Breast epithelium (tissue), 4 donors: ENCODE data around the gene MPRIP. TPM values are rescaled to one million over a fixed set of nuclear protein-coding genes. Genes with fewer than 3 reads are reported as not detected.

Source experiments
- DNase-seq, 2 donors: peaks; one replicate each; pipeline ENCODE4 v3.0.0-alpha.2; 2019; ENCODE audit warnings: low spot score in 2 of 2
- H3K27ac ChIP-seq, 2 donors: fragments of 200-600 bp; sonication (generic) in 1 of 2; one replicate each; pipeline ENCODE4 v1.5.1; 2016 to 2019; ENCODE audit warnings: mild to moderate bottlenecking in 1 of 2
- H3K27me3 ChIP-seq, 2 donors: fragments of 200-600 bp; sonication (generic) in 1 of 2; one replicate each; pipeline versions ENCODE4 v1.5.1 to v1.6.0; 2017 to 2019; ENCODE audit warnings: control low read depth in 1 of 2, mild to moderate bottlenecking in 1 of 2
- H3K36me3 ChIP-seq: fragments of 200-600 bp; one replicate; pipeline ENCODE4 v1.5.1; 2019
- H3K4me1 ChIP-seq, 2 donors: fragments of 200-600 bp; sonication (generic); one replicate each; pipeline ENCODE4 v1.5.1; 2016 to 2019; ENCODE audit warnings: control low read depth in 1 of 2
- H3K4me3 ChIP-seq, 3 donors: fragments of 200-600 bp; sonication (generic); 1 replicate in 2 of 3; 2 replicates in 1 of 3; pipeline ENCODE4 v1.5.1; 2016 to 2019; ENCODE audit warnings: mild to moderate bottlenecking in 3 of 3, moderate library complexity in 2 of 3
- H3K9me3 ChIP-seq, 2 donors: fragments of 200-600 bp; sonication (generic) in 1 of 2; one replicate each; pipeline ENCODE4 v1.5.1; 2016 to 2019; ENCODE audit warnings: control low read depth in 1 of 2
- POLR2A ChIP-seq: fragments of 450-650 bp; IDR thresholded peaks from one replicate; pipeline ENCODE4 v1.6.1; 2016; ENCODE audit warnings: antibody characterized with exemption, mild to moderate bottlenecking, moderate library complexity
- POLR2AphosphoS5 ChIP-seq, 3 donors: sonication (generic); formaldehyde crosslinking; IDR thresholded peaks; one replicate each; pipeline ENCODE4 v1.6.1; 2017; ENCODE audit warnings: antibody characterized with exemption in 3 of 3
- intact Hi-C: fragments of 100-400 bp; cut with DNase I; formaldehyde crosslinking; loops from one replicate; pipeline ENCODE4 v1.15.1; 2023; ENCODE audit warnings: low total_unique reads
- total RNA-seq, 3 donors: library from RNA; depleted of rRNA; stranded (reverse); fragments of >200 nt; gene quantifications; one replicate each; pipeline ENCODE4 v1.1.0, GENCODE V29; 2016
- TF ChIP-seq, protein P1 (sequence below), 3 donors: fragments of 450-650 bp; IDR thresholded peaks; one replicate each; pipeline ENCODE4 v1.5.1; 2016 to 2017; ENCODE audit warnings: antibody characterized with exemption in 3 of 3, mild to moderate bottlenecking in 3 of 3, moderate library complexity in 3 of 3

The MPRIP gene
- total RNA-seq, 3 donors from 2014 or later: 93.1 to 136 (median 124) TPM

DNA sequence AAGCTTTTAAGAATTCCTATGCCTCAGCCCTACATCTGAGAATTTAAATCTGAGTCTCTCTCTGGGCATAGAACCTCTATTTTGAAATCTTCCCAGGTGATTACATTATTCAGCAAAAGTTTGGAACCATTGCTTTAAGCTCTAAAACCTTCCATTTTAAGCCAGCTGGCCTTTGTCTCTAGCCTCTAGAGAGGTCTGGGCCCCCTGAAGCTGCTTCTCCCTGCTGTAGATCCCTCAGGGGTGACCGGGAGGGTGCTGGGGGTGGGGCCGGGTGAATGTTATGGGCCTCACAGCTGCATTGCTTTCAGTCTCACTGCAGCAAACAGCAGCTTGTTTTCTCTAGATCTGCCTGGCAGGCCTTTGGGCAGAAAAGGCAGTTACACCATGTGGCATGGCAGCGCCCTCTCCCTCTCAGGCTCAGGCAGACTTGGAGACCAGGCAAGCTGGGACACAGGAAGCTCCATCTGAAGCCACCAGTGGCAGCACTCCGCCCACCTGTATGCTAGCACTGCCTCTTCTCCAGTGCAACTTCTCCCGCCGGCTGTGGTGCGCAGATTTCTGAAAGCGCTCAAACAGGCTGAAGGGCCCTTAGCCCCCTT lies 66.3 kb downstream of the MPRIP start:
- peak overlapping the region; percentile 67 to 79 for H3K27ac ChIP-seq
- H3K4me1 ChIP-seq: peaks cover 8 to 30% of the 10 kb centered on the region in 2 donors
- TF ChIP-seq POLR2AphosphoS5 (IDR thresholded peaks at IDR 0.05) (no peak), POLR2A (no peak)
- TF ChIP-seq, protein P1, sequence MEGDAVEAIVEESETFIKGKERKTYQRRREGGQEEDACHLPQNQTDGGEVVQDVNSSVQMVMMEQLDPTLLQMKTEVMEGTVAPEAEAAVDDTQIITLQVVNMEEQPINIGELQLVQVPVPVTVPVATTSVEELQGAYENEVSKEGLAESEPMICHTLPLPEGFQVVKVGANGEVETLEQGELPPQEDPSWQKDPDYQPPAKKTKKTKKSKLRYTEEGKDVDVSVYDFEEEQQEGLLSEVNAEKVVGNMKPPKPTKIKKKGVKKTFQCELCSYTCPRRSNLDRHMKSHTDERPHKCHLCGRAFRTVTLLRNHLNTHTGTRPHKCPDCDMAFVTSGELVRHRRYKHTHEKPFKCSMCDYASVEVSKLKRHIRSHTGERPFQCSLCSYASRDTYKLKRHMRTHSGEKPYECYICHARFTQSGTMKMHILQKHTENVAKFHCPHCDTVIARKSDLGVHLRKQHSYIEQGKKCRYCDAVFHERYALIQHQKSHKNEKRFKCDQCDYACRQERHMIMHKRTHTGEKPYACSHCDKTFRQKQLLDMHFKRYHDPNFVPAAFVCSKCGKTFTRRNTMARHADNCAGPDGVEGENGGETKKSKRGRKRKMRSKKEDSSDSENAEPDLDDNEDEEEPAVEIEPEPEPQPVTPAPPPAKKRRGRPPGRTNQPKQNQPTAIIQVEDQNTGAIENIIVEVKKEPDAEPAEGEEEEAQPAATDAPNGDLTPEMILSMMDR (IDR thresholded peaks at IDR 0.05): peak in 1 of 3 donors; percentile 13

DNA sequence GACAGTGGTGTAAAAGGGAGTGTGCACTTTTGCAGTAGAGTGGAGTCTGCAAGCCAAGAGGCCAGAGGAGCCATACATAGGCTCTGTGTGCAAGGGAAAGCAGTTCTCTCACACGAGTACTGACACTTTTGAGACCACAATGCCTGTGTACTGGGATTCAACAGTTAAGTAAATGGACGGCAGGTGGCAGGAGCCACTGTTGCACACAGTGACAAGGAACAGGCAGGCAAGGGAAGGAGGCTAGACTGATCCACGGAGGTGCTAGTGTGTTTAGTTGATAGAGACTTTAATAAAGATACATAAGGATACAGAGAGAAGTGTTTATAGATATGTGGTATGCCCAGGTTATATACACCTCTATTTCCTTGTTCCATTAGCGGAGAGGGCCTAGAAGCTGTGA lies 67.0 kb downstream of the MPRIP start:
- Histone ChIP-seq H3K36me3 (no peaks in the 10 kb centered on the region), H3K4me1 (peaks cover 8 to 30% of the 10 kb centered on the region in 2 donors), H3K9me3 (no peaks in the 10 kb centered on the region), H3K4me3 (no peak overlapping the region), H3K27ac (peak overlapping the region; percentile 67 to 79), H3K27me3 (no peaks in the 10 kb centered on the region)
- DNase-seq: no peak
- TF ChIP-seq, protein P1 (IDR thresholded peaks at IDR 0.05): no peak
- intact Hi-C loops: no loop called here

More for the DNA sequence above, 66.3 kb downstream of the MPRIP start:
- Histone ChIP-seq H3K27me3 (no peaks in the 10 kb centered on the region), H3K4me3 (no peak overlapping the region), H3K9me3 (no peaks in the 10 kb centered on the region), H3K36me3 (no peaks in the 10 kb centered on the region)
- intact Hi-C loops: no loop called here
- peak; percentile 65 for DNase-seq

DNA sequence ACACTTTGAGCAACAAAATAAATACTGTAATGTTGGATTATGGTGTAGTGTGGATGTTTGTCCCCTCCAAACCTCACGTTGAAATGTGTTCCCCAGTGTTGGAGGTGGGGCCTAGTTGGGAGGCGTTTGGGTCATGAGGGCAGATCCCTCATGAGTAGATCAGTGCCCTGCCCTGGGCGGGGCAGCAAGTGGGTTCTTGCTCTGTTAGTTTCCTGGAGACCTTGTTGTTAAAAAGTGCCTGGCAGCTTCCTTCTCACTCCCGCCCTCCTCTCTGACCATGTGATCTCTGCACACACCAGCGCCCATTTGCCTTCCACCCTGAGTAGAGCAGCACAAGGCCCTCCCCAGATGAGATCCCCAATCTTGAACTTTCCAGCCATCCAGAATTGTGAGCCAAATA lies 67.7 kb downstream of the MPRIP start:
- Histone ChIP-seq H3K27me3 (no peaks in the 10 kb centered on the region), H3K9me3 (no peaks in the 10 kb centered on the region), H3K36me3 (no peaks in the 10 kb centered on the region), H3K4me1 (peaks cover 12 to 36% of the 10 kb centered on the region in 2 donors), H3K27ac (peak overlapping the region; percentile 67 to 79), H3K4me3 (no peak overlapping the region)
- no peak for DNase-seq
- intact Hi-C loops: no loop called here
- TF ChIP-seq POLR2A (no peak), POLR2AphosphoS5 (IDR thresholded peaks at IDR 0.05) (no peak)
- TF ChIP-seq, protein P1 (IDR thresholded peaks at IDR 0.05): no peak

DNA sequence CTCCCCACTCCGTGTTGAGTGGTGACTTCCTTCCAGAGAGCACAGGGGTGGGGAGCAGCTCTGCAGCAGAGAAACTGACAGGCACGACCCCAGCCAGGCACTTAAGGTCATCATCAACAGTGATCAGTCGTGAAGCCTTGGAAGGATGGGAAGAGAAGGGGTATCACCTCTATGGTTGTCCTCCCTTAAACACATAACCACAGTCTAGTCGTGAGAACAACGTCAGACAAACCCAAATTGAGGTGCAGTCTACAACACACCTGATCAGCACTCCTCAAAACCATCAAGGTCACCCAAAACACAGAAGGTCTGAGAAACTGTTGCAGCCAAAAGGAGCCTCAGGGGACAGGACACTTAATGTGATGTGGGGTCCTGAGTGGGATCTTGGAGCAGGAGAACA lies 68.3 kb downstream of the MPRIP start:
- Histone ChIP-seq H3K36me3 (no peaks in the 10 kb centered on the region), H3K9me3 (no peaks in the 10 kb centered on the region), H3K4me1 (peaks cover 19 to 42% of the 10 kb centered on the region in 2 donors), H3K27me3 (no peaks in the 10 kb centered on the region), H3K4me3 (no peak overlapping the region), H3K27ac (peak overlapping the region; percentile 2 to 17)
- intact Hi-C loops: no loop called here
- no peak for DNase-seq
- TF ChIP-seq, protein P1 (IDR thresholded peaks at IDR 0.05): no peak
- no peak for TF ChIP-seq POLR2AphosphoS5 (IDR thresholded peaks at IDR 0.05)

DNA sequence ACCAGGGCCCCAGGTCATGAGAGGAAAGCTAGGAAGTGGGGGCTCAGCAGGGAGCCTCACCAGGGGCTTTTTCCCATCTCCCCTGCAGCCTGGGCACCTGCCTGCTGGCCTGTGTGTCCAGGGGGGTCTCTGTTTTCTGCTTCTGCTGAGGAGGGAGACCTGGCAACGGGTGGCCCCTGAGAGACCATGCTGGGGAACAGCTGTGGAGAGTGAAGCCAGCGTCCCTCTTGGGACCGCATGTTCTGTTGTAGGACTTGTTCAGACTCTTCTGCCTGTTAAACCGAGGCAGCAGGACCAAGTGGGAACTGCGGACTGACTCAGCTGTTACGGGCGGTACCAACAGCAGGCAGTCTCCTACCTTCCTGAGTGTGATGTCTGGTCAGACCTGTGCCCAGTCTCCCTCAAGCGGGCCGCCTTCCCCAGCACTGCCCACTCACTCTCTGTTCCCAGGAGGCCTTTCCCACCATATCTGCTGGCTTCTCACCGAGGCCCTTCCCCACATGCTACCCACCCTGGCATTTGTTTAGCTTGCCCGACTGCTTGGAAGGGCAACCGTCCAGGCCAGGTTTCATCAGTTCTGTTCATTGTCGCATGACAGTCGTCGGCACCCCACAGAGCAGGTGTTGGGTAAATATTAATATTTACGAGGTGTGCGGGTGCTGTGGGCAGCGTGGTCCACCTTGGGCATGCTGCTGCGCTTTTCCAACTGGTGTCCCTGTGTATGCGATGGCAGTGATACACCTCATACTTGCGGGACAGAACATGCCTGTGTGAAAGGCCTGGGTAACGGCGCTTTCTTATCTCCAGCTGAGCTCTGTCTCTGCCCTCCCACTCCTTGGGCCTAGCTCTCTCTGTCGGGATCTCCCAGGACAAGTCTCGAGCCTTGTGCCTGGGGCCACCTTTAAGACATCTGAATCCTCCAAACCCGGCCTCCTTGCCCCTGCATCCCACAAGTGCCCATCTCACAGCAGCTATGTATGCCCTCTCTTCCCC lies 69.4 kb downstream of the MPRIP start:
- intact Hi-C loops: no loop called here
- Histone ChIP-seq H3K4me3 (no peak overlapping the region), H3K4me1 (peaks cover 19 to 46% of the 10 kb centered on the region in 2 donors), H3K9me3 (no peaks in the 10 kb centered on the region), H3K36me3 (no peaks in the 10 kb centered on the region), H3K27ac (peak overlapping the region in 1 of 2 donors; percentile 48), H3K27me3 (no peaks in the 10 kb centered on the region)
- no peak for DNase-seq
- no peak for TF ChIP-seq POLR2A
- TF ChIP-seq, protein P1 (IDR thresholded peaks at IDR 0.05): no peak
- no peak for TF ChIP-seq POLR2AphosphoS5 (IDR thresholded peaks at IDR 0.05)
